ENCODE data around the gene SNX32. TPM values are rescaled to one million over a fixed set of nuclear protein-coding genes. Genes with fewer than 3 reads are reported as not detected.

Gene SNX32
- polyA plus RNA-seq, 6 donors from 2014 or later, result 1.2 to 2.6 (median 1.7) TPM; not detected in 1

DNA sequence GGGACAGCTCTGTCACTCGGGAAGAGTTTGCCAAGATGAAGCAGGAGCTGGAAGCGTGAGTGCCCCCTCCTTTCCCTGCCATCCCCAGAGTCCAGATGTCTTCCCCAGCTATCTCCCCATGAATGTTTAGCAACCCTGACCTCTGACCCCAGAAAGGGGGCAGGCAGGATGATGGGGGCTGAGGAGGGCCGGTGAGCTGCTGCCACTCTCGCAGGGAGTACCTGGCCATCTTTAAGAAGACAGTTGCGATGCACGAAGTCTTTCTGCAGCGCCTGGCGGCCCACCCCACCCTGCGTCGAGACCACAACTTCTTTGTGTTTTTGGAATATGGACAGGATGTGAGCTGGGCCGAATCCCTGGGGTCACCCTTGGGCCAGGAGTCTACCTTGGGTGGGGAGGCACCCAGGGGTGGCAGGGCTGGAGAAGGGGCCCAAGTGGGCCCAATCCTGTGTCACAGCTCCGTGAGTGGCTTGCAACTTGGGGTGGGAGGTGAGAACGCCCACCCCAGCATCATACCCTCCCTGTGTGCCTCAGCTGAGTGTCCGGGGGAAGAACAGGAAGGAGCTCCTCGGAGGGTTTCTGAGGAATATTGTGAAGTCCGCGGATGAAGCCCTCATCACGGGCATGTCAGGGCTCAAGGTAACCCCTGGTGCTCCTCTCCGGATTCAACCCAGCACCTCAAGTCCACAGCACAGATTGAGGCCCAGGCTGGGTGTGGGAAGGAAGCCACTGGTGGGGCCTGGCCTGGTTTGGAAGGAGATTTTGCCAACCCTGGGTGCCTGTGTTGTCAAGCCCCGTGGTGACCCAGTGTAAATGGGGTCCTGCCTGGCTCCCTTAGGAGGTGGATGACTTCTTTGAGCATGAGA is 16.7 kb downstream of the SNX32 start:
- DNase-seq (no peak), ATAC-seq (ENCODE audit: low read depth in 2 of 2) (no peak)
- H3K4me1 Mint-ChIP-seq, result peaks cover 20 to 26% (median 23%) of the 10 kb centered on the region in 3 donors
- H3K27ac Mint-ChIP-seq, result peak overlapping the region in 1 of 6 donors; percentile 56
- no peak overlapping the region for H3K4me3 Mint-ChIP-seq
- H3K27me3 Mint-ChIP-seq, result no peaks in the 10 kb centered on the region
- H3K36me3 Mint-ChIP-seq, result peaks cover 14 to 26% of the 10 kb centered on the region in 2 donors
- H3K9me3 Mint-ChIP-seq, result no peaks in the 10 kb centered on the region

DNA sequence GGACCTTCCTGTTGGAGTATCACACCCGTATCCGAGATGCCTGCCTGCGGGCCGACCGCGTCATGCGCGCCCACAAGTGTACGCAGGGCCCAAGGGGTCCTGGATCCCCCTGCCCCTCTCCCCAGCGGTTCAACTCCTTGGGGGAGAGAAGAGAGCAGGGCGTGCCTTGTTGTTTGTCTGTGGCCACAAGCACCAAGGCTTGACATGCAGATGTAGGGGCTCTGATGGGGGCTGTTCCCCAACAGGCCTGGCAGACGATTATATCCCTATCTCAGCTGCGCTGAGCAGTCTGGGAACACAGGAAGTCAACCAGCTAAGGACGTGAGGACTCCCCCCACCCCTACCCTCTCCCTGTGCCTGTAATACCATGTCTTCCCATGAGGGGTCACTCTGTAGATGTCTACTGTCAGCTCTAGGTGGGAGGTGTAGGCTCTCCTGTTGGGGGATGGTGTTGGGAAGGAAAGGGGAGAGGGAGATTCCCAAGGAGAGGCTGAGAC is 17.4 kb downstream of the SNX32 start:
- no peaks in the 10 kb centered on the region for H3K27me3 Mint-ChIP-seq
- no peak overlapping the region for H3K4me3 Mint-ChIP-seq
- no peak for DNase-seq
- H3K4me1 Mint-ChIP-seq, result peaks cover 20 to 30% (median 28%) of the 10 kb centered on the region in 3 donors
- H3K9me3 Mint-ChIP-seq, result no peaks in the 10 kb centered on the region
- no peak for ATAC-seq (ENCODE audit: low read depth in 2 of 2)
- H3K36me3 Mint-ChIP-seq, result peaks cover 14 to 26% of the 10 kb centered on the region in 2 donors
- no peak overlapping the region for H3K27ac Mint-ChIP-seq

GRCh38 chr11:65851811-65852507 is 18.2 kb downstream of the SNX32 start:
- Mint-ChIP-seq H3K4me1 (peaks cover 26 to 38% (median 36%) of the 10 kb centered on the region in 3 donors), H3K9me3 (no peaks in the 10 kb centered on the region), H3K4me3 (peak overlapping the region in 1 of 8 donors; percentile 2), H3K36me3 (peaks cover 14 to 26% of the 10 kb centered on the region in 2 donors), H3K27me3 (no peaks in the 10 kb centered on the region), H3K27ac (peak overlapping the region in 1 of 6 donors; percentile 54)
- ATAC-seq (ENCODE audit: low read depth in 2 of 2) (no peak), DNase-seq (no peak)

DNA sequence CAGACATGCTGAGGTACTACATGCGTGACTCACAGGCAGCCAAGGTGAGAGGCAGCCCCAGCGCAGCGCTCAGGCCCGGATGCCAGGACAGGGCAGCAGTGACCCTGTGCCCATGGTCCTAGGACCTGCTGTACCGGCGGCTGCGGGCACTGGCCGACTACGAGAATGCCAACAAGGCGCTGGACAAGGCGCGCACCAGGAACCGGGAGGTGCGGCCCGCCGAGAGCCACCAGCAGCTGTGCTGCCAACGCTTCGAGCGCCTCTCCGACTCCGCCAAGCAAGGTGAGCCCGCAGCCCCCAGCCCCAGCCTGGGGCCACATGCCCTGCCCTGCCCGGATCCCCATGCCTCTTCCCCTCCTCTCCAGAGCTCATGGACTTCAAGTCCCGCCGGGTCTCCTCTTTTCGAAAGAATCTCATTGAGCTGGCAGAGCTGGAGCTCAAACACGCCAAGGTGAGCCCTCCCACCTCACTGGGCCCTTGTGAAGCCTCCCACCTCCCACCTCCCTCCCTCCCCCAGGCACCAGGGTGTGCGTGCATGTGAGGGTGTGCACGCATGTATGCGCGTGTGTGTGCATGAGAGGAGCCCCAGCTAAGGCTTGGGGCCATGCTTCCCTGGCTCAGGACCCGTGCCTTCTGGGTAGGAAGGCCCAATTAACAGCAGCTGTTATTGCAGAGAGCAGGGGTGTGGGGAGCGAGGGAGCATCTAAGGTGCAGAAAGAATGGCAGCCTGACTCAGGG is 18.9 kb downstream of the SNX32 start:
- H3K27ac Mint-ChIP-seq, result peak overlapping the region in 1 of 6 donors; percentile 67
- peaks cover 26 to 39% (median 36%) of the 10 kb centered on the region in 3 donors for H3K4me1 Mint-ChIP-seq
- no peak for ATAC-seq (ENCODE audit: low read depth in 2 of 2)
- H3K9me3 Mint-ChIP-seq, result no peaks in the 10 kb centered on the region
- H3K4me3 Mint-ChIP-seq, result peak overlapping the region in 1 of 8 donors; percentile 91
- H3K36me3 Mint-ChIP-seq, result peaks cover 14 to 26% of the 10 kb centered on the region in 2 donors
- DNase-seq, result no peak
- H3K27me3 Mint-ChIP-seq, result no peaks in the 10 kb centered on the region

DNA sequence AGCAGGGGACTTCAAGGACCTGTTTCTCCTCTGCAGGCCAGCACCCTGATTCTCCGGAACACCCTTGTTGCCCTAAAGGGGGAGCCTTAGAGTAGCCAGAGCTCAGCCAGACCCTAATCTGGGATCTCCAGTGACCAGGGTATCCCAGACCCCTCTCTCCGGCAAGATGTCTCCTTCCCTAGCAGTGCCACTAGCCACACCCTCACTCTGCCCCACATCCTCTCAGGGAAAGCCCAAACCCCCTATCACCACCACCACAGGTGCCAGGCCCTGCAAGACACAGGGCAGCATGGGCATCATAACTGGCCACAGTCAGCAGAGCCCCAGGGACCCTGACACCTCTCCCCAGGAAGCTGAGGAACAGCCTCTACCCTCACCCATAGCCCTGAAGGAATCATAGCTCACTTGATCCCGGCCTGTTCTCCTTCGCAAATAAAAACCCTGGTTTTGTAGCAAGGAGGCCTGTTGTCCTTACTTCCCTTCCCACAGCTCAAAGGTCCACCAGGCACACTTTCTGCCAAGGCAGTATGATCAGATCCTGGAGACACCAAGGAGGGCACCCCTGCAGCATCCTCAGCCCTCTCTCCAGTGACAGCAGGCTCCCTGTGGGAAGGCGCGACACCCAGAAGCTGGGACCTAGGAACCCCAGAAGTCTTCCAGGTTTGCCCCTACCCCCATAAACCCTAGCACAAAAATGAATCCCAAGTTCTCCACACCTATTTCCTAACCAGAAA is 19.6 kb downstream of the SNX32 start:
- Mint-ChIP-seq H3K36me3 (peaks cover 14 to 26% of the 10 kb centered on the region in 2 donors), H3K27ac (peak overlapping the region in 4 of 6 donors; percentile 42 to 67 (median 57)), H3K4me1 (peaks cover 28 to 42% (median 41%) of the 10 kb centered on the region in 3 donors), H3K4me3 (peak overlapping the region in 2 of 8 donors; percentile 76 to 91), H3K9me3 (no peaks in the 10 kb centered on the region), H3K27me3 (no peaks in the 10 kb centered on the region)
- DNase-seq (no peak), ATAC-seq (ENCODE audit: low read depth in 2 of 2) (no peak)

GRCh38 chr11:65854161-65854592 is 20.4 kb downstream of the SNX32 start:
- Mint-ChIP-seq H3K27ac (peak overlapping the region in 1 of 6 donors; percentile 65), H3K9me3 (no peaks in the 10 kb centered on the region), H3K36me3 (peaks cover 14 to 26% of the 10 kb centered on the region in 2 donors), H3K27me3 (no peaks in the 10 kb centered on the region), H3K4me3 (peak overlapping the region in 6 of 8 donors; percentile 20 to 96 (median 78)), H3K4me1 (peaks cover 35 to 48% (median 48%) of the 10 kb centered on the region in 3 donors)
- no peak for ATAC-seq (ENCODE audit: low read depth in 2 of 2)
- DNase-seq, result no peak

- Mint-ChIP-seq H3K27me3 (no peaks in the 10 kb centered on the region), H3K9me3 (no peaks in the 10 kb centered on the region), H3K4me3 (peak overlapping the region; percentile 39 to 97 (median 93)), H3K27ac (peak overlapping the region in 3 of 6 donors; percentile 36 to 86 (median 44)), H3K36me3 (peaks cover 14 to 26% of the 10 kb centered on the region in 2 donors), H3K4me1 (peaks cover 41 to 58% (median 56%) of the 10 kb centered on the region in 3 donors)
- DNase-seq (no peak), ATAC-seq (ENCODE audit: low read depth in 2 of 2) (no peak)
Observed at GRCh38 chr11:65854852-65855837, 21.4 kb downstream of the SNX32 start.

GRCh38 chr11:65855927-65856363 is 22.2 kb downstream of the SNX32 start:
- Mint-ChIP-seq H3K27ac (peak overlapping the region in 4 of 6 donors; percentile 58 to 97 (median 80)), H3K4me1 (peaks cover 44 to 61% (median 58%) of the 10 kb centered on the region in 3 donors), H3K36me3 (peaks cover 14 to 26% of the 10 kb centered on the region in 2 donors)

GRCh38 chr11:65856689-65857499 is 23.1 kb downstream of the SNX32 start:
- H3K36me3 Mint-ChIP-seq, result peaks cover 10 to 22% of the 10 kb centered on the region in 2 donors
- H3K27ac Mint-ChIP-seq, result peak overlapping the region; percentile 58 to 97 (median 94)
- ATAC-seq (ENCODE audit: low read depth in 2 of 2) (peak; percentile 18), DNase-seq (peak; percentile 82)
- peak overlapping the region; percentile 88 to 97 (median 94) for H3K4me3 Mint-ChIP-seq
- H3K9me3 Mint-ChIP-seq, result no peaks in the 10 kb centered on the region
- H3K27me3 Mint-ChIP-seq, result no peaks in the 10 kb centered on the region
- peaks cover 43 to 64% (median 61%) of the 10 kb centered on the region in 3 donors for H3K4me1 Mint-ChIP-seq

More at GRCh38 chr11:65855927-65856363, 22.2 kb downstream of the SNX32 start:
- Mint-ChIP-seq H3K9me3 (no peaks in the 10 kb centered on the region), H3K4me3 (peak overlapping the region; percentile 88 to 97 (median 94)), H3K27me3 (no peaks in the 10 kb centered on the region)
- DNase-seq (no peak), ATAC-seq (ENCODE audit: low read depth in 2 of 2) (no peak)

- Mint-ChIP-seq H3K27me3 (no peaks in the 10 kb centered on the region), H3K4me1 (peaks cover 42 to 65% (median 60%) of the 10 kb centered on the region in 3 donors), H3K4me3 (peak overlapping the region; percentile 88 to 97 (median 94)), H3K36me3 (peaks cover 6 to 19% of the 10 kb centered on the region in 2 donors), H3K9me3 (no peaks in the 10 kb centered on the region), H3K27ac (peak overlapping the region in 3 of 6 donors; percentile 32 to 97 (median 93))
- ATAC-seq (ENCODE audit: low read depth in 2 of 2) (peak in 1 of 2 donors; percentile 1), DNase-seq (no peak)
Observed at GRCh38 chr11:65857500-65857852, 23.7 kb downstream of the SNX32 start.
